ENCODE data around the gene NCMAP. TPM values are rescaled to one million over a fixed set of nuclear protein-coding genes. Genes with fewer than 3 reads are reported as not detected.

NCMAP gene
- total and polyA plus RNA-seq, 2 experiments from 2014 or later: 0.17 to 0.23 TPM

DNA sequence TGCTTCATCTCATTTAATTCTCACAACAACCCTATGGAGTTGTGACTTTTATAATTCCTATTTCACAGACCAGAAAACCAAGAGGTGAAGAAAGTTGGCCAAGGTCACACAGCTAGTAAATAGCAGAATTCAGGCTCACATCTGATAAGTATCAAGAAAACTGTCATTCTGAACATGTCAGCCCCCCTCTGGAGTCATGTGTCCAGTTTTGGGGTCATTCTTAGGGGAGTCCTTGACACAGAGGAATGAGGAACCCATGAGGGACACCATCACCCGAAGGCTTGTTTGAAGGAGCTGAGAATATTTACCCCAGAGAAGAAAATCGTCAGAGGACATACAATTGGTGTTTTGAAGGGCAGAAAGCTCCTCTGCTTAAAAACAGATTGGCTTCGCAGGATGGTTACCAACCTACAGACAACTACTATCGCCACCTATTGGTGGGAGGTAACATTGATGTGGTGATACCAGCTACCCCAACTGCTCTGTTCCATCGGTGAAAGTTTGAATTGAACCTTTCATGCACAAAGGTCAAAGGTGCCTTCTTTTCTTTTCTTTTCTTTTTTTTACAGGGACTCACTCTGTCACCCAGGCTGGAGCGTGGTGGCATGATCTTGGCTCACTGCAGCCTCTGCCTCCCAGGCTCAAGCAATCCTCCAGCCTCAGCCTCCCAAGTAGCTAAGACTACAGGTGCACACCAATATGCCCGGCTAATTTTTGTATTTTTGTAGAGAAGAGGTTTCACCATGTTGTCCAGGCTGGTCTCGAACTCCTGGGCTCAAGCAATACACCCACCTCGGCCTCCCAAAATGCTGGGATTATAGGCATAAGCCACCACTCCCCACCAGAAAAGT lies 31.3 kb downstream of the NCMAP start:
- Histone ChIP-seq H3K4me1 (ENCODE audit: insufficient read depth) (no peaks in the 10 kb centered on the region), H3K9me2 (ENCODE audit: insufficient read depth) (no peaks in the 10 kb centered on the region), H3K4me3 (no peak overlapping the region), H3K27ac (ENCODE audit: low read depth) (no peak overlapping the region), H3K4me2 (no peak overlapping the region), H3K79me2 (replicated peaks; ENCODE audit: insufficient read depth) (no peaks in the 10 kb centered on the region), H3K36me3 (ENCODE audit: insufficient read depth) (no peaks in the 10 kb centered on the region), H3F3A (replicated peaks; ENCODE audit: low read depth) (no peaks in the 10 kb centered on the region), H3K27me3 (ENCODE audit: insufficient read depth) (no peaks in the 10 kb centered on the region), H4K20me1 (replicated peaks; ENCODE audit: insufficient read depth) (no peaks in the 10 kb centered on the region), H2AFZ (peak overlapping the region; percentile 57; the same call in 1 of the 2 replicates)
- Mint-ChIP-seq H3K27me3 (ENCODE audit: insufficient read depth, low read depth, poor library complexity) (peaks cover 1% of the 10 kb centered on the region), H3K27ac (no peak overlapping the region), H3K4me3 (no peak overlapping the region; the same call in 2 of the 3 replicates), H3K36me3 (ENCODE audit: low read depth) (no peaks in the 10 kb centered on the region), H3K9me3 (no peaks in the 10 kb centered on the region), H3K4me1 (no peaks in the 10 kb centered on the region)
- TF ChIP-seq ZNF114 (CRISPR knock-in tag; IDR thresholded peaks at IDR 0.05): no peak
- TF ChIP-seq, protein P1, sequence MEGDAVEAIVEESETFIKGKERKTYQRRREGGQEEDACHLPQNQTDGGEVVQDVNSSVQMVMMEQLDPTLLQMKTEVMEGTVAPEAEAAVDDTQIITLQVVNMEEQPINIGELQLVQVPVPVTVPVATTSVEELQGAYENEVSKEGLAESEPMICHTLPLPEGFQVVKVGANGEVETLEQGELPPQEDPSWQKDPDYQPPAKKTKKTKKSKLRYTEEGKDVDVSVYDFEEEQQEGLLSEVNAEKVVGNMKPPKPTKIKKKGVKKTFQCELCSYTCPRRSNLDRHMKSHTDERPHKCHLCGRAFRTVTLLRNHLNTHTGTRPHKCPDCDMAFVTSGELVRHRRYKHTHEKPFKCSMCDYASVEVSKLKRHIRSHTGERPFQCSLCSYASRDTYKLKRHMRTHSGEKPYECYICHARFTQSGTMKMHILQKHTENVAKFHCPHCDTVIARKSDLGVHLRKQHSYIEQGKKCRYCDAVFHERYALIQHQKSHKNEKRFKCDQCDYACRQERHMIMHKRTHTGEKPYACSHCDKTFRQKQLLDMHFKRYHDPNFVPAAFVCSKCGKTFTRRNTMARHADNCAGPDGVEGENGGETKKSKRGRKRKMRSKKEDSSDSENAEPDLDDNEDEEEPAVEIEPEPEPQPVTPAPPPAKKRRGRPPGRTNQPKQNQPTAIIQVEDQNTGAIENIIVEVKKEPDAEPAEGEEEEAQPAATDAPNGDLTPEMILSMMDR (conservative IDR thresholded peaks at IDR 0.05; ENCODE audit: low read depth in 2 of 2): peak; percentile 80 to 90
- peak; percentile 95 for ATAC-seq
- peak; percentile 89 for DNase-seq (ENCODE audit: low spot score)

DNA sequence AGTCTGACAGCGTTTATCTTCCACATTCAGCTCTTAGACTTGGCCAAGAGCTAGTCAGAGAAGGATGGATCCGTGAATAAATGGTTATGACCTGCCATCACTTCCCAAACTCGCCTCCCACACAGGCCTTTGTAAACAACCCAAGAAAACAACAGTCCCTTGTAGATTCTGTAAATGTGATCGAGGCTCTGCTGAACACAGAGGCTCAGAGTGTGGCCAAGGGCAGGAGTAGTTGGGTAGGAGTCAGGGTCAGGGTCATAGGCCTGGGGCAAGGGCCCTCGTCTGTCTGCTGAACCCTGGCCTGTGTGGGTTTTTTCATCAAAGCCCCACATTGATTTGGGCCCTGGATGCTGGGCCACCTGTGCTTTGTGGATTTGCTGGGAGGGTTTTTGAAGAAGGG lies 32.7 kb downstream of the NCMAP start:
- no peaks in the 10 kb centered on the region for H3K36me3 Mint-ChIP-seq (ENCODE audit: low read depth)
- H4K20me1 ChIP-seq (replicated peaks; ENCODE audit: insufficient read depth): no peaks in the 10 kb centered on the region
- no peaks in the 10 kb centered on the region for H3K27me3 ChIP-seq (ENCODE audit: insufficient read depth)
- H3K36me3 ChIP-seq (ENCODE audit: insufficient read depth): no peaks in the 10 kb centered on the region
- H3K4me2 ChIP-seq: no peak overlapping the region
- no peak overlapping the region for H3K4me3 ChIP-seq
- no peak overlapping the region for H3K27ac ChIP-seq (ENCODE audit: low read depth)
- no peaks in the 10 kb centered on the region for H3K9me2 ChIP-seq (ENCODE audit: insufficient read depth)
- H2AFZ ChIP-seq: no peak overlapping the region
- H3F3A ChIP-seq (replicated peaks; ENCODE audit: low read depth): no peaks in the 10 kb centered on the region
- ATAC-seq (no peak), DNase-seq (ENCODE audit: low spot score) (no peak)
- no peaks in the 10 kb centered on the region for H3K4me1 ChIP-seq (ENCODE audit: insufficient read depth)
- H3K27me3 Mint-ChIP-seq (ENCODE audit: insufficient read depth, low read depth, poor library complexity): peaks cover 1% of the 10 kb centered on the region
- no peak overlapping the region for H3K4me3 Mint-ChIP-seq
- H3K27ac Mint-ChIP-seq: no peak overlapping the region
- H3K9me3 Mint-ChIP-seq: no peaks in the 10 kb centered on the region
- no peaks in the 10 kb centered on the region for H3K79me2 ChIP-seq (replicated peaks; ENCODE audit: insufficient read depth)
- no peaks in the 10 kb centered on the region for H3K4me1 Mint-ChIP-seq
- TF ChIP-seq, protein P2, sequence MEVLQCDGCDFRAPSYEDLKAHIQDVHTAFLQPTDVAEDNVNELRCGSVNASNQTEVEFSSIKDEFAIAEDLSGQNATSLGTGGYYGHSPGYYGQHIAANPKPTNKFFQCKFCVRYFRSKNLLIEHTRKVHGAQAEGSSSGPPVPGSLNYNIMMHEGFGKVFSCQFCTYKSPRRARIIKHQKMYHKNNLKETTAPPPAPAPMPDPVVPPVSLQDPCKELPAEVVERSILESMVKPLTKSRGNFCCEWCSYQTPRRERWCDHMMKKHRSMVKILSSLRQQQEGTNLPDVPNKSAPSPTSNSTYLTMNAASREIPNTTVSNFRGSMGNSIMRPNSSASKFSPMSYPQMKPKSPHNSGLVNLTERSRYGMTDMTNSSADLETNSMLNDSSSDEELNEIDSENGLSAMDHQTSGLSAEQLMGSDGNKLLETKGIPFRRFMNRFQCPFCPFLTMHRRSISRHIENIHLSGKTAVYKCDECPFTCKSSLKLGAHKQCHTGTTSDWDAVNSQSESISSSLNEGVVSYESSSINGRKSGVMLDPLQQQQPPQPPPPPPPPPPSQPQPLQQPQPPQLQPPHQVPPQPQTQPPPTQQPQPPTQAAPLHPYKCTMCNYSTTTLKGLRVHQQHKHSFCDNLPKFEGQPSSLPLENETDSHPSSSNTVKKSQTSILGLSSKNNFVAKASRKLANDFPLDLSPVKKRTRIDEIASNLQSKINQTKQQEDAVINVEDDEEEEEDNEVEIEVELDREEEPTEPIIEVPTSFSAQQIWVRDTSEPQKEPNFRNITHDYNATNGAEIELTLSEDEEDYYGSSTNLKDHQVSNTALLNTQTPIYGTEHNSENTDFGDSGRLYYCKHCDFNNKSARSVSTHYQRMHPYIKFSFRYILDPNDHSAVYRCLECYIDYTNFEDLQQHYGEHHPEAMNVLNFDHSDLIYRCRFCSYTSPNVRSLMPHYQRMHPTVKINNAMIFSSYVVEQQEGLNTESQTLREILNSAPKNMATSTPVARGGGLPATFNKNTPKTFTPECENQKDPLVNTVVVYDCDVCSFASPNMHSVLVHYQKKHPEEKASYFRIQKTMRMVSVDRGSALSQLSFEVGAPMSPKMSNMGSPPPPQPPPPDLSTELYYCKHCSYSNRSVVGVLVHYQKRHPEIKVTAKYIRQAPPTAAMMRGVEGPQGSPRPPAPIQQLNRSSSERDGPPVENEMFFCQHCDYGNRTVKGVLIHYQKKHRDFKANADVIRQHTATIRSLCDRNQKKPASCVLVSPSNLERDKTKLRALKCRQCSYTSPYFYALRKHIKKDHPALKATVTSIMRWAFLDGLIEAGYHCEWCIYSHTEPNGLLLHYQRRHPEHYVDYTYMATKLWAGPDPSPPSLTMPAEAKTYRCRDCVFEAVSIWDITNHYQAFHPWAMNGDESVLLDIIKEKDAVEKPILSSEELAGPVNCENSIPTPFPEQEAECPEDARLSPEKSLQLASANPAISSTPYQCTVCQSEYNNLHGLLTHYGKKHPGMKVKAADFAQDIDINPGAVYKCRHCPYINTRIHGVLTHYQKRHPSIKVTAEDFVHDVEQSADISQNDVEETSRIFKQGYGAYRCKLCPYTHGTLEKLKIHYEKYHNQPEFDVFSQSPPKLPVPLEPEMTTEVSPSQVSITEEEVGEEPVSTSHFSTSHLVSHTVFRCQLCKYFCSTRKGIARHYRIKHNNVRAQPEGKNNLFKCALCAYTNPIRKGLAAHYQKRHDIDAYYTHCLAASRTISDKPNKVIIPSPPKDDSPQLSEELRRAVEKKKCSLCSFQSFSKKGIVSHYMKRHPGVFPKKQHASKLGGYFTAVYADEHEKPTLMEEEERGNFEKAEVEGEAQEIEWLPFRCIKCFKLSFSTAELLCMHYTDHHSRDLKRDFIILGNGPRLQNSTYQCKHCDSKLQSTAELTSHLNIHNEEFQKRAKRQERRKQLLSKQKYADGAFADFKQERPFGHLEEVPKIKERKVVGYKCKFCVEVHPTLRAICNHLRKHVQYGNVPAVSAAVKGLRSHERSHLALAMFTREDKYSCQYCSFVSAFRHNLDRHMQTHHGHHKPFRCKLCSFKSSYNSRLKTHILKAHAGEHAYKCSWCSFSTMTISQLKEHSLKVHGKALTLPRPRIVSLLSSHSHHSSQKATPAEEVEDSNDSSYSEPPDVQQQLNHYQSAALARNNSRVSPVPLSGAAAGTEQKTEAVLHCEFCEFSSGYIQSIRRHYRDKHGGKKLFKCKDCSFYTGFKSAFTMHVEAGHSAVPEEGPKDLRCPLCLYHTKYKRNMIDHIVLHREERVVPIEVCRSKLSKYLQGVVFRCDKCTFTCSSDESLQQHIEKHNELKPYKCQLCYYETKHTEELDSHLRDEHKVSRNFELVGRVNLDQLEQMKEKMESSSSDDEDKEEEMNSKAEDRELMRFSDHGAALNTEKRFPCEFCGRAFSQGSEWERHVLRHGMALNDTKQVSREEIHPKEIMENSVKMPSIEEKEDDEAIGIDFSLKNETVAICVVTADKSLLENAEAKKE (CRISPR knock-in tag; IDR thresholded peaks at IDR 0.05): no peak
- TF ChIP-seq, protein P1 (conservative IDR thresholded peaks at IDR 0.05; ENCODE audit: low read depth in 2 of 2): no peak
- TF ChIP-seq, protein P3, sequence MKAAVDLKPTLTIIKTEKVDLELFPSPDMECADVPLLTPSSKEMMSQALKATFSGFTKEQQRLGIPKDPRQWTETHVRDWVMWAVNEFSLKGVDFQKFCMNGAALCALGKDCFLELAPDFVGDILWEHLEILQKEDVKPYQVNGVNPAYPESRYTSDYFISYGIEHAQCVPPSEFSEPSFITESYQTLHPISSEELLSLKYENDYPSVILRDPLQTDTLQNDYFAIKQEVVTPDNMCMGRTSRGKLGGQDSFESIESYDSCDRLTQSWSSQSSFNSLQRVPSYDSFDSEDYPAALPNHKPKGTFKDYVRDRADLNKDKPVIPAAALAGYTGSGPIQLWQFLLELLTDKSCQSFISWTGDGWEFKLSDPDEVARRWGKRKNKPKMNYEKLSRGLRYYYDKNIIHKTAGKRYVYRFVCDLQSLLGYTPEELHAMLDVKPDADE (IDR thresholded peaks at IDR 0.05): no peak
- TF ChIP-seq POLR2AphosphoS5 (IDR thresholded peaks at IDR 0.05; ENCODE audit: low read depth) (no peak), ZNF331 (CRISPR knock-in tag; IDR thresholded peaks at IDR 0.05; ENCODE audit: low read depth) (no peak), EZH2phosphoT487 (IDR thresholded peaks at IDR 0.05; ENCODE audit: unreplicated experiment) (no peak), STAT1 (IDR thresholded peaks at IDR 0.05; ENCODE audit: unreplicated experiment) (no peak)

Measured in GM23338 (cell line).